Vagina (tissue), 2 donors: ENCODE data around the gene TGFBR3.

ENCODE experiments used
- POLR2A ChIP-seq, 2 donors: fragments of 450-650 bp; IDR thresholded peaks; one replicate each; pipeline ENCODE4 v1.6.1; 2017; ENCODE audit warnings: antibody characterized with exemption in 2 of 2, mild to moderate bottlenecking in 2 of 2, moderate library complexity in 2 of 2
- TF ChIP-seq, protein P1 (sequence below), 3 experiments: fragments of 450-650 bp in 2 of 3; fragments of 200-600 bp in 1 of 3; sonication (generic) in 1 of 3; IDR thresholded peaks; one replicate each; pipeline ENCODE4 v1.5.1; 2017 to 2019; ENCODE audit warnings: antibody characterized with exemption in 3 of 3, mild to moderate bottlenecking in 2 of 3, moderate library complexity in 2 of 3

DNA sequence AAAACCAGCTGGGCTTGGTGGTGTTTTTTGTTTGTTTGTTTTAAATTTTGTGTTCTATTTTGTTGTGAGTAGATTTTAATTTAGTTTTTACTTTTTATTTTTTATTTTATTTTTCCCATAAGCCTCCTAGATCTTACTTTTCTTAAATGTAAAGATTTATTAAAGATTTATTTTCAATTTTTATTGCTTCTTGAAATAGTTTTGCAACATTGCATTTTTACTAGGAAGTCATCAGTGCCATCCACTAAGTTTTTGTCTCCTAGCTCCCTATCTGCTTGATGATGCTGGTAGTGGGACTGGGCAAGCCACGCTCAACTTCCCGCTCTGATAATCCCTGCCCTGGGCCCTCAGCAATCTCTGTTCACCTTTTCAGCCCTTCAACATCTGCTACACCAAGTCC, 209.9 kb downstream of the TGFBR3 start:
- TF ChIP-seq, protein P1, sequence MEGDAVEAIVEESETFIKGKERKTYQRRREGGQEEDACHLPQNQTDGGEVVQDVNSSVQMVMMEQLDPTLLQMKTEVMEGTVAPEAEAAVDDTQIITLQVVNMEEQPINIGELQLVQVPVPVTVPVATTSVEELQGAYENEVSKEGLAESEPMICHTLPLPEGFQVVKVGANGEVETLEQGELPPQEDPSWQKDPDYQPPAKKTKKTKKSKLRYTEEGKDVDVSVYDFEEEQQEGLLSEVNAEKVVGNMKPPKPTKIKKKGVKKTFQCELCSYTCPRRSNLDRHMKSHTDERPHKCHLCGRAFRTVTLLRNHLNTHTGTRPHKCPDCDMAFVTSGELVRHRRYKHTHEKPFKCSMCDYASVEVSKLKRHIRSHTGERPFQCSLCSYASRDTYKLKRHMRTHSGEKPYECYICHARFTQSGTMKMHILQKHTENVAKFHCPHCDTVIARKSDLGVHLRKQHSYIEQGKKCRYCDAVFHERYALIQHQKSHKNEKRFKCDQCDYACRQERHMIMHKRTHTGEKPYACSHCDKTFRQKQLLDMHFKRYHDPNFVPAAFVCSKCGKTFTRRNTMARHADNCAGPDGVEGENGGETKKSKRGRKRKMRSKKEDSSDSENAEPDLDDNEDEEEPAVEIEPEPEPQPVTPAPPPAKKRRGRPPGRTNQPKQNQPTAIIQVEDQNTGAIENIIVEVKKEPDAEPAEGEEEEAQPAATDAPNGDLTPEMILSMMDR (IDR thresholded peaks at IDR 0.05) = no peak
- TF ChIP-seq POLR2A (IDR thresholded peaks at IDR 0.05) = no peak
